PC-3 (cell line): Measurements from ENCODE around the gene CACNA1B. TPM values are rescaled to one million over a fixed set of nuclear protein-coding genes. Genes with fewer than 3 reads are reported as not detected.

ENCODE experiments used
- ATAC-seq: fragments of 200-7000 bp; cut with Tn5 transposase; 2 replicates; pipeline ENCODE4 v1.9.1; 2020; ENCODE audit warnings: mild to moderate bottlenecking, moderate library complexity
- BruUV-seq: library from RNA; stranded (reverse); fragments of 400-500 nt; replicated peaks from 2 replicates; lab custom pipeline; 2021; lab: Mats Ljungman, UMichigan
- CTCF ChIA-PET: fragments of 300-600 bp; sonication (Branson Sonifier 250); formaldehyde crosslinking; loops from one replicate; lab custom pipeline; 2022; ENCODE audit warnings: antibody characterized with exemption; lab: Charles Lee
- POLR2A ChIA-PET: fragments of 300-600 bp; sonication (Branson Sonifier 250); formaldehyde crosslinking; loops from one replicate; lab custom pipeline; 2022; ENCODE audit warnings: antibody characterized with exemption; ENCODE audit not compliant: unreplicated experiment; lab: Charles Lee
- DNase-seq: peaks from one replicate; pipeline ENCODE4 v3.0.0-alpha.2; 2015
- H2AFZ ChIP-seq: fragments of 300-600 bp; sonication (generic); 2 replicates; pipeline ENCODE4 v1.6.0; 2016; ENCODE audit warnings: antibody characterized with exemption, low read length
- H3F3A ChIP-seq: fragments of 300-600 bp; sonication (generic); one replicate; pipeline ENCODE4 v1.6.0; 2017; ENCODE audit warnings: antibody characterized with exemption, low read length, control low read depth, mild to moderate bottlenecking; ENCODE audit not compliant: unreplicated experiment
- H3K27ac ChIP-seq: fragments of 300-600 bp; sonication (generic); 2 replicates; pipeline ENCODE4 v1.5.1; 2016; ENCODE audit warnings: mild to moderate bottlenecking, low read length
- H3K27me3 ChIP-seq: fragments of 300-600 bp; sonication (generic); 2 replicates; pipeline ENCODE4 v1.6.1; 2016; ENCODE audit warnings: low read length, mixed read lengths
- H3K36me3 ChIP-seq: fragments of 300-600 bp; sonication (generic); 2 replicates; pipeline ENCODE4 v1.6.1; 2016; ENCODE audit warnings: low read depth, mixed run types, low read length, mixed read lengths
- H3K4me1 ChIP-seq: fragments of 300-600 bp; sonication (generic); 2 replicates; pipeline ENCODE4 v1.5.1; 2016; ENCODE audit warnings: low read length; ENCODE audit not compliant: insufficient read depth
- H3K4me2 ChIP-seq: fragments of 300-600 bp; sonication (generic); 2 replicates; pipeline ENCODE4 v1.6.0; 2016; ENCODE audit warnings: low read length
- H3K4me3 ChIP-seq: fragments of 300-600 bp; sonication (generic); 2 replicates; pipeline ENCODE4 v1.5.1; 2016; ENCODE audit warnings: mild to moderate bottlenecking, low read length, mixed read lengths
- H3K79me2 ChIP-seq: fragments of 300-600 bp; sonication (generic); 2 replicates; pipeline ENCODE4 v1.6.1; 2017; ENCODE audit warnings: low read length, mixed read lengths
- H3K9ac ChIP-seq: fragments of 300-600 bp; sonication (generic); 2 replicates; pipeline ENCODE4 v1.6.0; 2016; ENCODE audit warnings: mild to moderate bottlenecking, low read length
- H3K9me2 ChIP-seq: fragments of 300-600 bp; sonication (generic); replicated peaks from 2 replicates; pipeline ENCODE4 v1.6.1; 2016; ENCODE audit warnings: mixed run types, low read length, mixed read lengths
- H3K9me3 ChIP-seq: fragments of 300-600 bp; sonication (generic); 2 replicates; pipeline ENCODE4 v1.6.1; 2016; ENCODE audit warnings: low read length, mixed read lengths
- H4K20me1 ChIP-seq: fragments of 300-600 bp; sonication (generic); 2 replicates; pipeline ENCODE4 v1.6.1; 2016; ENCODE audit warnings: low read length, mixed read lengths
- CTCF ChIP-seq: fragments of 300-600 bp; sonication (generic); conservative IDR thresholded peaks from 2 replicates; pipeline ENCODE4 v1.5.1; 2017; ENCODE audit warnings: antibody characterized with exemption, low read depth, mild to moderate bottlenecking, low read length
- EZH2 ChIP-seq: fragments of 300-600 bp; sonication (generic); IDR thresholded peaks from one replicate; pipeline ENCODE4 v1.6.1; 2017; ENCODE audit warnings: antibody characterized with exemption, mild to moderate bottlenecking, low read length; ENCODE audit not compliant: unreplicated experiment
- EZH2phosphoT487 ChIP-seq: fragments of 300-600 bp; sonication (generic); IDR thresholded peaks from 2 replicates; pipeline ENCODE4 v1.6.1; 2018; ENCODE audit warnings: mild to moderate bottlenecking, antibody characterized with exemption, low read length, borderline replicate concordance
- intact Hi-C: fragments of 100-400 bp; cut with micrococcal nuclease; formaldehyde crosslinking; loops from 2 replicates; pipeline ENCODE4 v1.9.0; 2023
- total RNA-seq: library from RNA; depleted of rRNA; stranded (reverse); fragments of >200 nt; gene quantifications from 2 replicates; pipeline ENCODE4 v1.2.3, GENCODE V29; 2014

The CACNA1B gene
- total RNA-seq, 1 experiment from 2014 or later: not detected

GRCh38 chr9:137988051-137988450 is 110.5 kb downstream of the CACNA1B start:
- BruUV-seq: no TSS peak
- no peak for TF ChIP-seq EZH2
- no peak for TF ChIP-seq CTCF
- no peak for TF ChIP-seq EZH2phosphoT487
- ATAC-seq (no peak), DNase-seq (no peak)
- Histone ChIP-seq H3K9me3 (no peaks in the 10 kb centered on the region), H3K4me3 (no peak overlapping the region), H3K4me1 (no peaks in the 10 kb centered on the region), H2AFZ (no peak overlapping the region), H3K27me3 (peaks cover 11% of the 10 kb centered on the region), H3F3A (no peaks in the 10 kb centered on the region), H3K27ac (no peak overlapping the region), H3K4me2 (no peak overlapping the region), H3K79me2 (no peaks in the 10 kb centered on the region), H3K9ac (no peak overlapping the region), H3K36me3 (no peaks in the 10 kb centered on the region), H4K20me1 (no peaks in the 10 kb centered on the region), H3K9me2 (no peaks in the 10 kb centered on the region)
- ChIA-PET POLR2A (no interaction called here), CTCF (no interaction called here)
- intact Hi-C loops: no loop called here

- peaks cover 11% of the 10 kb centered on the region for H3K27me3 ChIP-seq
- no peak overlapping the region for H3K4me3 ChIP-seq
- no peaks in the 10 kb centered on the region for H3F3A ChIP-seq
- H3K9me3 ChIP-seq: no peaks in the 10 kb centered on the region
- TF ChIP-seq EZH2 (no peak), CTCF (no peak), EZH2phosphoT487 (no peak)
- ATAC-seq: no peak
- H4K20me1 ChIP-seq: no peaks in the 10 kb centered on the region
- no peaks in the 10 kb centered on the region for H3K36me3 ChIP-seq
- H3K4me1 ChIP-seq: no peaks in the 10 kb centered on the region
- ChIA-PET CTCF (no interaction called here), POLR2A (no interaction called here)
- no peak overlapping the region for H3K27ac ChIP-seq
- no peak overlapping the region for H3K9ac ChIP-seq
- BruUV-seq: no TSS peak
- intact Hi-C loops: no loop called here
- no peak overlapping the region for H3K4me2 ChIP-seq
- H2AFZ ChIP-seq: no peak overlapping the region
- DNase-seq: no peak
- no peaks in the 10 kb centered on the region for H3K79me2 ChIP-seq
- H3K9me2 ChIP-seq: no peaks in the 10 kb centered on the region
Observed at GRCh38 chr9:137988701-137989100, 111.1 kb downstream of the CACNA1B start.

GRCh38 chr9:137989156-137989555 is 111.6 kb downstream of the CACNA1B start:
- Histone ChIP-seq H3K27ac (no peak overlapping the region), H3K4me2 (no peak overlapping the region), H2AFZ (no peak overlapping the region), H3K9me2 (no peaks in the 10 kb centered on the region), H3K79me2 (no peaks in the 10 kb centered on the region), H3K4me1 (no peaks in the 10 kb centered on the region), H3K9me3 (no peaks in the 10 kb centered on the region), H3K27me3 (peaks cover 13% of the 10 kb centered on the region), H4K20me1 (no peaks in the 10 kb centered on the region), H3K4me3 (no peak overlapping the region), H3K36me3 (no peaks in the 10 kb centered on the region), H3F3A (no peaks in the 10 kb centered on the region), H3K9ac (no peak overlapping the region)
- TF ChIP-seq EZH2phosphoT487 (no peak), EZH2 (no peak), CTCF (no peak)
- ATAC-seq (no peak), DNase-seq (no peak)
- intact Hi-C loops: no loop called here
- CTCF ChIA-PET: no interaction called here
- POLR2A ChIA-PET: no interaction called here
- no TSS peak for BruUV-seq
